HG03159 (cell line): ENCODE results near the gene MRGPRF.

Experiments
- ATAC-seq: cut with Tn5 transposase; IDR thresholded peaks from one replicate; pipeline ENCODE4 v1.9.1; 2021; ENCODE audit warnings: mild to moderate bottlenecking, moderate library complexity; ENCODE audit not compliant: unreplicated experiment

The MRGPRF gene, protein sequence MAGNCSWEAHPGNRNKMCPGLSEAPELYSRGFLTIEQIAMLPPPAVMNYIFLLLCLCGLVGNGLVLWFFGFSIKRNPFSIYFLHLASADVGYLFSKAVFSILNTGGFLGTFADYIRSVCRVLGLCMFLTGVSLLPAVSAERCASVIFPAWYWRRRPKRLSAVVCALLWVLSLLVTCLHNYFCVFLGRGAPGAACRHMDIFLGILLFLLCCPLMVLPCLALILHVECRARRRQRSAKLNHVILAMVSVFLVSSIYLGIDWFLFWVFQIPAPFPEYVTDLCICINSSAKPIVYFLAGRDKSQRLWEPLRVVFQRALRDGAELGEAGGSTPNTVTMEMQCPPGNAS

DNA sequence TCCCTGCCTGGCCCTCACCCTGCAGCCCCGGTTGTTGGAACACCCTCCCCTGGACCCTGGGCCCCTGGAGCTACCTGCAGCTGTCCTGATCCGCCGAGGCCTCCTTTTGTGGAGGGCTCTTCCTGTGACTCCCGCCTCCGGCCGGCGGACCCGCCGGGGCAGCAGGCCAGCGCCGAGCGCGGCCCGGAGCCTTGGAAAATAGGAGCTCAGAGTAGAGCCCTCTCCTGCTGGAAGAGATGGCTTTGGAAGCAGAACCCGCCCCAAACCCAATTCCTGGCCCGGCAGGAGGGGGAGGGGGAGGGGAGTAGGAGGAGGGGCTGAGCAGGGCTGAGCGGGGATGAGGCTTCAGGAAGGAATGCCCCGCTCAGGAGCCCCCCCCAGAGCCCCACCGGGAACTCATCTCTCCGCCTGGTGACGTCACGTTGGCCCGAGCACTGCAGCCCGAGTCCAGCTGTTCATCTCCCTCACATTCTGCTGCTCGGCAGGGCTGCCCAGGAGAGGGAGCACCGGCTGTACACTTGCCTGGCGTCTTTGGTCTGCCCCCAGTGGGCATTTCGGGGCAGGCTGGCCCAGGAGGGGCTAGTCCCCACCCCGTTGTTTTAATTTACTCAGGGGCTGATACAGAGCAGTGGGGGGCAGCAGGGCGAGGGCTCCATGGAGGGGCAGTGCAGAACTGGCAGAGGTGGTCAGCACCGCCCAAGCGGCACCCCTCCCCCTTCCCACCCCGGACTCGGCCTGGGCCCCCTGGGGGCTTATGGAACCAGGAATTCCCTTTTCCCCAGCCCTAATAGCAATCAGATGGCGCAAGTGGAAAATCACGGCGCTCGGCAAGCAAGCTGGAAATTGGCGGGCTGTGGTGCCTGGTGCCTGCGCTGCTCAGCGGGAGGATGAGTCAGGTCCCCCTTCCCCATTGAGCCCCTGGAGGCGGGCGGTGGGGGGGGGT is at the start of gene MRGPRF:
Gene MRGPRF (minus strand): TSS at position 238 of the 943 bp plus-strand sequence. CDS start 3,345 bp downstream, outside the sequence.
- no peak for ATAC-seq

DNA sequence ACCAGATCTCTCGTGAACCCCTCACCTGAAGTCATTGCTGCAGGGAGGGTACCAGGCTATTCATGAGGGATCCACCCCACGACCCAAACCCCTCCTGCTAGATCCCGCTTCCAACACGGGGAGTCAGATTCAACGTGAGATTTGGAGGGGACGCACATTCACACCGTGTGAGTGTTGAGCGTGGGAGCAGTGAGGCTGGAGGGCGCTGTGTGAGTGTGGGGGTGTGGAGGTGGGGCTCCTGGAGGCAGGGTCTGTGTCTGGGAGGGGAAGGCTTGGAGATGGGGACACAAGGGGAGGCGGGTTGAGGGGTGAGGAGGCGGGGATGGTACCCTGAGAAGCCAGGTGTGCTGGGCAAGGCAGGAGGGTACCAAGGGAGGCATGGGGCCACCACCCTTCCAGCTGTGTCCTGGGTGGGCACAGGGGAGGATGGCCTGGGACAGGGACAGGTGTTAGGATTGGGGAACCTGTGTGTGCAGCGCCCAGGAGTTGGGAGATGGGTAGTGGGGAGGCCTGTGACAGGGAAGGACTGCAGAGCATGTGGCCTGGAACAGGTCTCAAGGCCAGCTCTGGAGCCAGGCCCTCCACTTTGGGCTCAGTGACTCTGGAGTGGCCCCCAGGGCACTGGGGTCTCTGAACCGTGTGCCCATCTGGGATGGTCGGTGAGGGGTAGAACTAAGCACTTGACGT is 49.3 kb upstream of the MRGPRF start:
- no peak for ATAC-seq

DNA sequence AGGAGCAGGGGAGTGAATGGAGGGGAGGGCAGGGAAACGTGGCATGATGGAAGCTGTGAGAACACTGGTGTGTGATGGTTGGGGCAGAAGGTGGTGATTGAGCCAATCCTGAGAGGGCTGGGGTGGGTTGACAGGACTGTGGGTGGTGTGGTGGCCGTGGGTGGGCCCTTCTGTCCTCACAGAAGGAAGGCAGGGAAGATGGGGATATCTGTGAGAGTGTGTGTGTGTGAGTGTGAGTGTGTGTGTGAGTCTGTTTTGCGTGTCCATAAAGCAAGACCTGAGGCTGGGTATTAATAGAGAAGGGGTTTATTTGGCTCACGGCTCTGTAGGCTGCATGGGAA is 48.6 kb upstream of the MRGPRF start:
- no peak for ATAC-seq

DNA sequence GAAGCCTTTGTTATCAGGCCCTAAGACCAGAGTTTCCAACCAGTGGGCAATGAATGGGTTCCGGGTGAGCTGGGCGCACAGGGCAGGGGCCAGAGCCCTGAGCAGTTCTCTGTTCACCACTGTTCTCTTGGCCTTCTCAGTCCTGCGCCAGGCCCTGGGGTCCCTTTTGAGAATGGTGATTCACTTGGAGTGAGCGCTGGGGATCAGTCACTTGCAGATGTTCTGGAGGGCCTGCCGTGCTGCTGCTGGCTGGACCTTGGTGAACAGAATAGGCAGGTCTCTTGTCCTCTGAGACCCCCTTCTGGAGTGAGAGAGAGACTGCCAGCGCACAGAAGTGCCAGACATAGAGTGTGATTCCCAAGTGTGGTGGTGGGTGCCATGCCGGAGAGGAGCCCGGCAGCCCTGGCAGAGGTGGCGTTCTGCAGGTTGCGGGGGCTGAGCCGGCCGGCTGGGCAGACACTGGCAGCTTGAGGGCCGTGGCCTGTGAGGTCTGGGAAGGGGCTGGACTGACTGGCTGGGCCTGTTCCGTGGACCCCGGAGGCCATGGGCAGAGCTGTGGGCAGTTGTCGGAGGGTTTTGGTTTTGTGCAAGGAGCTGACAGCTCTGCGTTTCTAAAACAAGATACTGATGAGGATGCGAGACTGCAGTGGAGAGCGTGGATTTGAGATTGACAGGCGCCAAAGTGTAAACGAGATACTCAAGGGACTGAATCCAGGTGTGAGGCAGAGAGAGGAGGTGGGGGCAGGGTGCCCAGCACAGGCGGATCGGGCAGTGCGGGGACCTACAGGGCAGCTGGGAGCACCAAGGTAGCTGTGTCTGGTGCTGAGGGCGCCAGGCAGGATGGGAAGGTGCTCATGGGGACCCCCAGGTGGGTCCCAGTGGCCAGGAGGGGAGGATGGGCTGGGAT is 48.0 kb upstream of the MRGPRF start:
- no peak for ATAC-seq

- ATAC-seq: no peak
Measured at GRCh38 chr11:69059985-69060384, 46.9 kb upstream of the MRGPRF start.

DNA sequence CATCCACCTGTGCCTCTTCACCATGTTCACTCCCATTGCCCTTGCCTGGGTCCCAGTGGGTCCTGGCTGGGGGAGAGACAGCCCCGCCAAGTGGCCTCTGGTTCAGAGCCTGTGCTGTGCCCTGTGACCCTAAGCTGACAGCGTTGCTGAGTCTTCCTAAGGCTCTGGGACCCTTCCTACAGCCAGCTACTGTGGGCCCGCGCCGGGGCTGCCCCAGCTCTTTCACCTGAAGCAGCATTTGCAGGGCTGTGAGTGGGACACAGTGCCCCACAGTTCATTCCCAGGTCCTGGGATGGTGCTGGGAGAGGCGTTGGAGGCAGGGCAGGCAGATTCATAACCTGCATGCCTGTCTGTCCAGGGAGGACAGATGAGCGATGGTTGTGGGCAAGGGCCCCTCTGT is 46.4 kb upstream of the MRGPRF start:
- ATAC-seq: no peak

- no peak for ATAC-seq
Measured at GRCh38 chr11:69058511-69059270, 45.6 kb upstream of the MRGPRF start.

DNA sequence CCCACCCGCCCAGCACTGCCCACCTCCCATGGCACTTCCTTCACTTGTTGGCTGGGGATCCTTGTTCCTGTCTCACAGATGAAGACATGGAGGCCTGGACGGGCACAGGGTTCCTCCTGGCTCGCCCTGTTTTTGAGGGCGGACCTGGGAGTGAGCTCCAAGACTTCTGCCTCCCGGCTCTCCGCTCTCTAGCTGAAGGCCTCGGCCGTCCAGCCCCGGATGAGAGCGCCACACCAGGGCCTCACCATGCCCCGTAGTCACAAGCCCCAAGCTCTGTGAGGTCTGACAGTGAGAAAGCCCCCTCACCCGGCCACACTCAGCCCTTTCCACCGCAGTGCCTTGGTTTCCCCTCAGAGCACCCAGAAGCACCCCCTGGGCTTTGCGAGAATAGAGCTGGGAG is 44.8 kb upstream of the MRGPRF start:
- ATAC-seq: no peak

DNA sequence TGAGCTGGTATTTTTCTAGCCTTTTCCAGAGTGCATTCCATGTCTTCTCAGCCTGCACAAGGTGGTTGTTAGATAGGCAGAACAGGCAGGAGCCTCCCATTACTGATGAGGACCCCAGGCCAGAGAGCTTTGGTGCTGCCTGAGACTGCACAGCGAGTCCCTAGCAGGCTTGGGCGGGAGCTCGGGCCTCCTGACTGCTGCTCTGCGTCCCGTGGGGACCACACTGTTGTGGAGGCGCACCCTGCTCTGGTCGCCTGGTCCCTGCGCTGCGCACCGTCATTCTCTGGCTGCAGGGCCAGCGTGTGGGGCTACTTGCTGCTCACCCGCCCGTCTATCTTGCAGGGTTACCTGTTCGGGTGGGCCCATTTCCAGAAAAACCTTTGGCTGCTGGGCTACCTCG is 44.2 kb upstream of the MRGPRF start:
- ATAC-seq: no peak

GRCh38 chr11:69055598-69056516 is 42.8 kb upstream of the MRGPRF start:
- peak; percentile 75 for ATAC-seq

DNA sequence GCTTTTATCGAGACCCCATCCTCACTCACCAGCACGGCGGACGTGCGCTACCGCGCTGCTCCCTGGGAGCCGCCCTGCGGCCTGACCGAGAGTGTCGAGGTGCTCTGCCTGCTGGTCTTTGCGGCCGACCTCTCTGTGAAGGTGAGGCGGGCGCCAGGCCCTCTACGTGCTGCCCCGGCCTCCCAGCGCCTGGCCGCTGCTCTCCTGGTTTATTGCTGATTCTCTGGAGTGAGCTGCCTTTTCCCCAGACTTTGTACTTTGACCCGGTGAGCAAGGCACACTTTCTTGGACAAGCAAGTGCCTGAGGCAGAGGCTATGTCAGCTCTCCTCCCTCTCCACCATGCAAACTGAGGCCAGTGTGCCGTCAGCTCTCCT is 42.2 kb upstream of the MRGPRF start:
- ATAC-seq: no peak

DNA sequence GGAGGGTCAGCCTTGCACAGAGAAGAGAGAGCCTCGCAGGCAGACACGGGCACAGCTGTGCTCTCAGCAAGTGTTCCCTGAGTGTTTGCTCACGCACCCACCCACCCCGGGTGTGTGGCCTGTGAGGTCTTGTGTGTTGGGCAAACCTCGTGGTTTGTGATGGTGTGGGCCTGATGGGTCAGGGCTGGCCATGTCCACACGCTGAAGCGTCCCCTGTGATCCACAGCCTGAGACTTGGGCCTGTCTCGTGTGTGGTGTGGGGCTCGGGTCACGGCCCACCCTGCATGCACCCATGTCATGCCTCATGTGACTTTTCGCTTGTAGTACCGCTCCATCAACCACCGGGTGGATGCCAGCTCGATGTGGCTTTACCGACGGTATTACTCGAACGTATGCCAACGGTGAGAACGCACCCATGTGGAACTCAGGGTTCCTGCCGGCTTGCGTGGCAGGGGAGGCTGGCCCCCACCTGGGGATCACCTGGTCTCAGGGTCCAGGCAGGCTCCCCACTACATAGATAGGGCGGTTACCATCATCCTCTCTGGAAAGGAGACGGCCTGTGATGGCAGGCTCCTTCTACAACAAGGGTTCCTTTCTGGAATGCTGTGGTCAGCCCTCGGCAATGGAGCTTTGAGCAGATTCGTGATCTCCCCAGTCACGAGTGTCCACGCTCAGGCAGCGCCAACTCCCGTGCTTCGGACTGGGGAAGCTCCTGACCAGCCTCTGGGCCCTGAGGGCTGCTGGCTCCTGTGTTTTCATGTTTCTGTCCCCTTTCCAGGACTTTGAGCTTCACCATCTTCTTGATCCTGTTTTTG is 41.6 kb upstream of the MRGPRF start:
- no peak for ATAC-seq

GRCh38 chr11:69053546-69054396 is 40.7 kb upstream of the MRGPRF start:
- ATAC-seq: no peak

- ATAC-seq: no peak
Measured at GRCh38 chr11:69053169-69053477, 40.1 kb upstream of the MRGPRF start.

DNA sequence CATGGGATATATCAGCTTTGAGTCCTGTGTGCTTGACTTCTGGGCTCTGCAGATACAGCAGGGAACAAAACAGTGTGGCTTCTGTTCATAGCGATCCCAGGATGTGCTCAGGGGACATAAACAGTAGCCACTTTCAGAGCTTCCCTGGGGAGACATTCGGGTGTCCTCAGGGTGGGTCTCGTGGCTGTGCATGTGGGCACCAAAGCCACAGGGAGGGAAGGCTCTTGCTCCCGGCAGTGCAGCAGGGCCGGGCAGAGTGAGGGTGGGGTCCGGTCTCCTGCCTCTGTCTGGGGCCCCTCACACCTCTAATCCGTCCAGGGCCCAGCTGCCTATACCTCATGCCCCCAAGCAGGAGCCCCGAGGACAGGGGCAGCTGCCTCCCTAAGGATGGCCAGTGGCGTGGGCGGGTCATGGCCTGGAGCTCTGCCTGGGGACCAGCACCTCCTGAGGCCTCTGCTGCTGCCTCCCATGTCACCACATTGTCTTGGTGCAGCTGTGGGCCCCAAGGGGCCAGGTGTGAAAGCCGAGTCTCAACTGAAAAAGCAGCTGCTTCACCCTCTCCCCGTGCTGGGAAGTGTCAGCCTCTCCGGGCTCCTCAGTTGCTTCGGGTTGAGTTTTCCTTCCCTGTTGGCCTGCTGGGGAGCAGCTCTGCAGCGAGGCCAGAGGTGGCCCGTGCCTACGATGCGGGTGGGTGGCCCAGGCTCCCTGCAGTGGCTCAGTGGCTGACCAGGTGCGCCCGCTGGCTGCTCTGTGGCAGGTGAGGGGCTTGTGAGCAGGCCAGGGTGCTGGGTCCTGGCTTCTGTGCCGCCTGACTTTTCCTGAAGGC is 39.5 kb upstream of the MRGPRF start:
- ATAC-seq: no peak
